Liver (tissue), 9 donors: ENCODE measurements around the gene SLC12A6. TPM values are rescaled to one million over a fixed set of nuclear protein-coding genes. Genes with fewer than 3 reads are reported as not detected.

Experiments used
- DNase-seq: peaks from one replicate; pipeline ENCODE4 v3.0.0-alpha.2; 2017; ENCODE audit warnings: low spot score
- H3K27ac ChIP-seq, 2 donors: one replicate each; pipeline ENCODE4 v1.7.0; 2013; ENCODE audit warnings: inconsistent platforms in 2 of 2, low read length in 2 of 2, control low read depth in 1 of 2, low read depth in 1 of 2, mild to moderate bottlenecking in 1 of 2
- H3K27me3 ChIP-seq, 4 donors: one replicate each; pipeline versions ENCODE4 v1.6.1 to v1.7.0; 2013; ENCODE audit warnings: low read length in 3 of 4, inconsistent platforms in 1 of 4, mild to moderate bottlenecking in 1 of 4, moderate library complexity in 1 of 4; ENCODE audit not compliant: control insufficient read depth in 4 of 4, insufficient read depth in 4 of 4
- H3K36me3 ChIP-seq, 4 donors: one replicate each; pipeline versions ENCODE4 v1.6.1 to v1.7.0; 2013; ENCODE audit warnings: low read length in 3 of 4, mild to moderate bottlenecking in 3 of 4, low read depth in 1 of 4, moderate library complexity in 1 of 4; ENCODE audit not compliant: control insufficient read depth in 4 of 4, insufficient read depth in 3 of 4
- H3K4me1 ChIP-seq, 4 donors: one replicate each; pipeline versions ENCODE4 v1.6.1 to v1.7.0; 2013; ENCODE audit warnings: low read length in 3 of 4, mild to moderate bottlenecking in 3 of 4, moderate library complexity in 1 of 4; ENCODE audit not compliant: control insufficient read depth in 4 of 4, insufficient read depth in 4 of 4
- H3K4me3 ChIP-seq, 3 donors: one replicate each; pipeline versions ENCODE4 v1.6.1 to v1.7.0; 2013; ENCODE audit warnings: low read length in 3 of 3, control low read depth in 1 of 3, low read depth in 1 of 3, mild to moderate bottlenecking in 1 of 3
- H3K9ac ChIP-seq, 2 donors: one replicate each; pipeline ENCODE4 v1.7.0; 2013; ENCODE audit warnings: low read length in 2 of 2, mild to moderate bottlenecking in 2 of 2, moderate library complexity in 2 of 2, control low read depth in 1 of 2, low read depth in 1 of 2
- H3K9me3 ChIP-seq, 4 donors: one replicate each; pipeline versions ENCODE4 v1.6.1 to v1.7.0; 2013; ENCODE audit warnings: low read length in 3 of 4; ENCODE audit not compliant: control insufficient read depth in 4 of 4
- ATF3 ChIP-seq: IDR thresholded peaks from 2 replicates; pipeline ENCODE4 v1.6.1; 2016; ENCODE audit warnings: antibody characterized with exemption
- CTCF ChIP-seq: fragments of 150-350 bp; IDR thresholded peaks from 2 replicates; pipeline ENCODE4 v1.5.1; 2017; ENCODE audit warnings: improper control_type of control experiment, low read depth, low read length; ENCODE audit not compliant: missing input control
- EGR1 ChIP-seq, 2 donors: IDR thresholded peaks; 2 replicates each; pipeline ENCODE4 v1.6.1; 2016 to 2018; ENCODE audit warnings: antibody characterized with exemption in 2 of 2, low read depth in 2 of 2
- FOXA1 ChIP-seq: IDR thresholded peaks from 2 replicates; pipeline ENCODE4 v1.6.1; 2016; ENCODE audit warnings: antibody characterized with exemption
- FOXA2 ChIP-seq: IDR thresholded peaks from 2 replicates; pipeline ENCODE4 v1.6.1; 2016; ENCODE audit warnings: antibody characterized with exemption
- GABPA ChIP-seq, 2 donors: IDR thresholded peaks in 1 of 2; conservative IDR thresholded peaks in 1 of 2; 2 replicates each; pipeline ENCODE4 v1.6.1; 2016; ENCODE audit warnings: antibody characterized with exemption in 2 of 2, mild to moderate bottlenecking in 1 of 2, moderate library complexity in 1 of 2
- HNF4A ChIP-seq, 2 donors: conservative IDR thresholded peaks; 2 replicates each; pipeline ENCODE4 v1.6.1; 2016; ENCODE audit warnings: antibody characterized with exemption in 2 of 2, mild to moderate bottlenecking in 2 of 2
- HNF4G ChIP-seq: IDR thresholded peaks from 2 replicates; pipeline ENCODE4 v1.6.1; 2016; ENCODE audit warnings: antibody characterized with exemption
- JUND ChIP-seq, 2 donors: IDR thresholded peaks; 2 replicates each; pipeline ENCODE4 v1.6.1; 2016; ENCODE audit warnings: antibody characterized with exemption in 2 of 2
- MAX ChIP-seq: IDR thresholded peaks from 2 replicates; pipeline ENCODE4 v1.6.1; 2016; ENCODE audit warnings: antibody characterized with exemption
- NR2F2 ChIP-seq: IDR thresholded peaks from 2 replicates; pipeline ENCODE4 v1.6.1; 2016; ENCODE audit warnings: antibody characterized with exemption
- RAD21 ChIP-seq, 2 donors: IDR thresholded peaks; 2 replicates each; pipeline ENCODE4 v1.6.1; 2016; ENCODE audit warnings: antibody characterized with exemption in 2 of 2, mild to moderate bottlenecking in 2 of 2
- REST ChIP-seq: IDR thresholded peaks from 2 replicates; pipeline ENCODE4 v1.6.1; 2016; ENCODE audit warnings: antibody characterized with exemption, mild to moderate bottlenecking
- RXRA ChIP-seq, 2 donors: IDR thresholded peaks; 2 replicates each; pipeline ENCODE4 v1.6.1; 2017 to 2018; ENCODE audit warnings: antibody characterized with exemption in 2 of 2, mild to moderate bottlenecking in 1 of 2
- SP1 ChIP-seq: IDR thresholded peaks from 2 replicates; pipeline ENCODE4 v1.6.1; 2018; ENCODE audit warnings: antibody characterized with exemption, mild to moderate bottlenecking
- TAF1 ChIP-seq: conservative IDR thresholded peaks from 2 replicates; pipeline ENCODE4 v1.6.1; 2016; ENCODE audit warnings: antibody characterized with exemption, mild to moderate bottlenecking
- YY1 ChIP-seq: IDR thresholded peaks from 2 replicates; pipeline ENCODE4 v1.6.1; 2016; ENCODE audit warnings: antibody characterized with exemption, mild to moderate bottlenecking
- ZBTB33 ChIP-seq: IDR thresholded peaks from 2 replicates; pipeline ENCODE4 v1.6.1; 2016; ENCODE audit warnings: antibody characterized with exemption
- WGBS: extraction: QIAGEN DNeasy Blood & Tissue Kit; methylation state at CpG from one replicate; pipeline ENCODE4 v1.1.7; 2013; 5-methylcytosine and 5-hydroxymethylcytosine counted together
- polyA plus RNA-seq, 2 donors: library from polyadenylated mRNA; stranded (reverse) in 1 of 2; unstranded in 1 of 2; fragments of 200-250 nt in 1 of 2; fragments of >200 nt in 1 of 2; fragmentation: Nextera tagmentation in 1 of 2; extraction: Ambion mirVana in 1 of 2; gene quantifications; one replicate each; pipeline versions ENCODE4 v1.2.1 to v1.2.3, GENCODE V29; 2013 to 2015
- total RNA-seq, 2 donors: library from RNA; depleted of rRNA; stranded (reverse); fragments of >200 nt; gene quantifications; one replicate each; pipeline ENCODE4 v1.2.3, GENCODE V29; 2014
- donor health status: healthy.
- donor health status: healthy.
- donor health status: healthy.
- donor health status: healthy.
- donor health status: healthy.

The SLC12A6 gene
- total and polyA plus RNA-seq, 4 donors, result 1.9 to 17.8 (median 7.1) TPM

GRCh38 chr15:34271493-34271892, 66.1 kb downstream of the SLC12A6 start:
- WGBS, result 89% methylated on average over 3 of the region's 3 CpGs
- Histone ChIP-seq H3K9me3 (no peaks in the 10 kb centered on the region), H3K9ac (no peak overlapping the region), H3K36me3 (peaks cover 0 to 2% (median 0%) of the 10 kb centered on the region in 4 donors), H3K4me1 (no peaks in the 10 kb centered on the region), H3K27ac (no peak overlapping the region), H3K27me3 (no peaks in the 10 kb centered on the region), H3K4me3 (no peak overlapping the region)
- TF ChIP-seq REST (no peak), HNF4A (conservative IDR thresholded peaks at IDR 0.05) (no peak), FOXA1 (no peak), MAX (no peak), RXRA (IDR thresholded peaks at IDR 0.05) (no peak), RAD21 (IDR thresholded peaks at IDR 0.05) (no peak), HNF4G (no peak), GABPA (IDR thresholded peaks at IDR 0.05 in 1 of 2, conservative IDR thresholded peaks at IDR 0.05 in 1 of 2) (no peak), ZBTB33 (no peak), SP1 (no peak), NR2F2 (no peak)
- DNase-seq, result no peak

DNA sequence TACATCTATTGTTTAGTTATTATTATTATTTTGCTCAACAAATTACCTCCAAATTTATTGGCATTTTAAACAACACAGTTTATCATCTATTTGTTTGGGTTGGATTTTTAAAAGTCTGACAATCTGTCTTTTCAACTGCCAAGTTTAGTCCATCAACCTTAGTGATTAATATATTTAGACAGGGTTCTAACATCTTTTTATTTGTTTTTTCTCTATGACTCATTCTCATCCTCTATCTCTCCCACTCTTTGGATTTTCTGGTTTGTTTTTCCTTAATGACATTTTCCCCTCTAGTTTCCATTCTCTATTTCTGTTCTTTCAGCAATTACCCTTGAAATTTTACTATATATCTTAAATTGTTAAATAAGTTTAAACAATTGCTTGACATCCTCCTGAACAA, 70.8 kb downstream of the SLC12A6 start:
- no peak overlapping the region for H3K27ac ChIP-seq
- H3K9ac ChIP-seq, result no peak overlapping the region
- no peak overlapping the region for H3K4me3 ChIP-seq
- DNase-seq, result no peak
- H3K4me1 ChIP-seq, result no peaks in the 10 kb centered on the region
- H3K9me3 ChIP-seq, result no peaks in the 10 kb centered on the region
- no peaks in the 10 kb centered on the region for H3K27me3 ChIP-seq
- H3K36me3 ChIP-seq, result peaks cover 0 to 1% (median 0%) of the 10 kb centered on the region in 4 donors
- TF ChIP-seq SP1 (no peak), REST (no peak), NR2F2 (no peak), ZBTB33 (no peak), TAF1 (no peak), HNF4A (conservative IDR thresholded peaks at IDR 0.05) (no peak), CTCF (no peak), GABPA (IDR thresholded peaks at IDR 0.05 in 1 of 2, conservative IDR thresholded peaks at IDR 0.05 in 1 of 2) (no peak), MAX (no peak), FOXA2 (no peak), FOXA1 (no peak), YY1 (no peak), JUND (IDR thresholded peaks at IDR 0.05) (no peak), RXRA (IDR thresholded peaks at IDR 0.05) (no peak), EGR1 (IDR thresholded peaks at IDR 0.05; ENCODE audit: low read depth in 2 of 2) (no peak), HNF4G (no peak), ATF3 (no peak), RAD21 (IDR thresholded peaks at IDR 0.05) (no peak)
